Central memory CD8-positive, alpha-beta T cell (primary cell): Measurements from ENCODE around the gene GPR132.

Experiments
- ATAC-seq: fragments of 150-1000 bp; cut with Tn5 transposase; replicated peaks from 2 replicates; pipeline ENCODE4 v1.10.0; 2022; ENCODE audit warnings: mild to moderate bottlenecking, moderate FRiP score, moderate number of reproducible peaks; ENCODE audit not compliant: poor library complexity, severe bottlenecking; ENCODE audit errors: extremely low read depth
- DNase-seq, 2 donors: peaks; one replicate each; pipeline ENCODE4 v3.0.0; 2021; ENCODE audit warnings: low spot score in 2 of 2
- H3K27ac Mint-ChIP-seq: one replicate; pipeline ENCODE4 v1.8.0; 2022; ENCODE audit warnings: low read depth, mild to moderate bottlenecking, moderate library complexity, mixed read lengths
- H3K27me3 Mint-ChIP-seq: one replicate; pipeline ENCODE4 v1.8.0; 2022; ENCODE audit warnings: mixed read lengths
- H3K36me3 Mint-ChIP-seq: one replicate; pipeline ENCODE4 v1.8.0; 2022; ENCODE audit warnings: mild to moderate bottlenecking, moderate library complexity, mixed read lengths; ENCODE audit not compliant: insufficient read depth
- H3K4me1 Mint-ChIP-seq: one replicate; pipeline ENCODE4 v1.8.0; 2022; ENCODE audit warnings: mixed read lengths
- H3K4me3 Mint-ChIP-seq: one replicate; pipeline ENCODE4 v1.8.0; 2022; ENCODE audit warnings: mild to moderate bottlenecking, moderate library complexity, mixed read lengths
- H3K9me3 Mint-ChIP-seq: one replicate; pipeline ENCODE4 v1.8.0; 2022; ENCODE audit warnings: mixed read lengths

Gene GPR132

GRCh38 chr14:105077649-105077995 lies 12.4 kb upstream of the GPR132 start:
- Mint-ChIP-seq H3K36me3 (no peaks in the 10 kb centered on the region), H3K4me1 (peaks cover 22% of the 10 kb centered on the region), H3K9me3 (no peaks in the 10 kb centered on the region), H3K4me3 (peak overlapping the region; percentile 52), H3K27me3 (no peaks in the 10 kb centered on the region), H3K27ac (peak overlapping the region; percentile 6)
- ATAC-seq: no peak
- DNase-seq: no peak

- H3K36me3 Mint-ChIP-seq: no peaks in the 10 kb centered on the region
- DNase-seq (no peak), ATAC-seq (peak; percentile 78)
- H3K27ac Mint-ChIP-seq: peak overlapping the region; percentile 6
- no peaks in the 10 kb centered on the region for H3K27me3 Mint-ChIP-seq
- no peaks in the 10 kb centered on the region for H3K9me3 Mint-ChIP-seq
- H3K4me3 Mint-ChIP-seq: peak overlapping the region; percentile 52
- H3K4me1 Mint-ChIP-seq: peaks cover 28% of the 10 kb centered on the region
Observed at GRCh38 chr14:105076805-105077648, 11.8 kb upstream of the GPR132 start.

- peak overlapping the region; percentile 6 for H3K27ac Mint-ChIP-seq
- H3K27me3 Mint-ChIP-seq: no peaks in the 10 kb centered on the region
- H3K9me3 Mint-ChIP-seq: no peaks in the 10 kb centered on the region
- ATAC-seq (no peak), DNase-seq (no peak)
- no peaks in the 10 kb centered on the region for H3K36me3 Mint-ChIP-seq
- peaks cover 30% of the 10 kb centered on the region for H3K4me1 Mint-ChIP-seq
- peak overlapping the region; percentile 52 for H3K4me3 Mint-ChIP-seq
Observed at GRCh38 chr14:105076296-105076804, 11.1 kb upstream of the GPR132 start.

GRCh38 chr14:105075379-105076295 lies 10.4 kb upstream of the GPR132 start:
- no peaks in the 10 kb centered on the region for H3K27me3 Mint-ChIP-seq
- no peaks in the 10 kb centered on the region for H3K36me3 Mint-ChIP-seq
- ATAC-seq (no peak), DNase-seq (no peak)
- peaks cover 28% of the 10 kb centered on the region for H3K4me1 Mint-ChIP-seq
- H3K27ac Mint-ChIP-seq: peak overlapping the region; percentile 6
- peak overlapping the region; percentile 52 for H3K4me3 Mint-ChIP-seq
- no peaks in the 10 kb centered on the region for H3K9me3 Mint-ChIP-seq

- DNase-seq (no peak), ATAC-seq (no peak)
- Mint-ChIP-seq H3K4me1 (peaks cover 38% of the 10 kb centered on the region), H3K36me3 (peaks cover 2% of the 10 kb centered on the region), H3K4me3 (no peak overlapping the region), H3K27ac (no peak overlapping the region), H3K27me3 (no peaks in the 10 kb centered on the region), H3K9me3 (no peaks in the 10 kb centered on the region)
Observed at GRCh38 chr14:105074601-105075053, 9.4 kb upstream of the GPR132 start.

- no peak for DNase-seq
- Mint-ChIP-seq H3K36me3 (peaks cover 3% of the 10 kb centered on the region), H3K4me1 (peaks cover 44% of the 10 kb centered on the region), H3K4me3 (no peak overlapping the region), H3K27me3 (no peaks in the 10 kb centered on the region), H3K9me3 (no peaks in the 10 kb centered on the region), H3K27ac (no peak overlapping the region)
- ATAC-seq: no peak
Observed at GRCh38 chr14:105073720-105074600, 8.7 kb upstream of the GPR132 start.

- no peak for ATAC-seq
- Mint-ChIP-seq H3K36me3 (peaks cover 5% of the 10 kb centered on the region), H3K9me3 (no peaks in the 10 kb centered on the region), H3K27me3 (no peaks in the 10 kb centered on the region), H3K27ac (no peak overlapping the region), H3K4me3 (no peak overlapping the region), H3K4me1 (peaks cover 45% of the 10 kb centered on the region)
- no peak for DNase-seq
Observed at GRCh38 chr14:105072892-105073719, 7.9 kb upstream of the GPR132 start.

GRCh38 chr14:105072381-105072861 lies 7.2 kb upstream of the GPR132 start:
- Mint-ChIP-seq H3K36me3 (peaks cover 6% of the 10 kb centered on the region), H3K9me3 (no peaks in the 10 kb centered on the region), H3K4me1 (peaks cover 44% of the 10 kb centered on the region), H3K4me3 (no peak overlapping the region), H3K27me3 (no peaks in the 10 kb centered on the region), H3K27ac (peak overlapping the region; percentile 41)
- no peak for ATAC-seq
- DNase-seq: no peak

GRCh38 chr14:105071942-105072341 lies 6.7 kb upstream of the GPR132 start:
- Mint-ChIP-seq H3K27me3 (no peaks in the 10 kb centered on the region), H3K4me3 (no peak overlapping the region), H3K27ac (peak overlapping the region; percentile 41), H3K4me1 (peaks cover 44% of the 10 kb centered on the region), H3K9me3 (no peaks in the 10 kb centered on the region), H3K36me3 (peaks cover 11% of the 10 kb centered on the region)
- ATAC-seq (no peak), DNase-seq (no peak)

- Mint-ChIP-seq H3K4me3 (no peak overlapping the region), H3K36me3 (peaks cover 11% of the 10 kb centered on the region), H3K4me1 (peaks cover 49% of the 10 kb centered on the region), H3K27me3 (no peaks in the 10 kb centered on the region), H3K9me3 (no peaks in the 10 kb centered on the region), H3K27ac (peak overlapping the region; percentile 41)
- no peak for DNase-seq
- no peak for ATAC-seq
Observed at GRCh38 chr14:105071326-105071725, 6.1 kb upstream of the GPR132 start.

- ATAC-seq: no peak
- Mint-ChIP-seq H3K4me3 (no peak overlapping the region), H3K4me1 (peaks cover 55% of the 10 kb centered on the region)
Observed at GRCh38 chr14:105070760-105071137, 5.5 kb upstream of the GPR132 start.

More at GRCh38 chr14:105070760-105071137, 5.5 kb upstream of the GPR132 start:
- peak overlapping the region; percentile 100 for H3K27ac Mint-ChIP-seq
- H3K27me3 Mint-ChIP-seq: no peaks in the 10 kb centered on the region
- no peaks in the 10 kb centered on the region for H3K9me3 Mint-ChIP-seq
- peaks cover 16% of the 10 kb centered on the region for H3K36me3 Mint-ChIP-seq
- no peak for DNase-seq
